ENCODE results near the gene ALDH1B1. TPM values are rescaled to one million over a fixed set of nuclear protein-coding genes. Genes with fewer than 3 reads are reported as not detected.

Gene ALDH1B1
- total RNA-seq, 4 donors from 2014 or later = 7.9 to 15.3 (median 11.0) TPM

GRCh38 chr9:38422555-38423260, 30.2 kb downstream of the ALDH1B1 start:
- TF ChIP-seq CTCF (IDR thresholded peaks at IDR 0.05) (no peak), POLR2A (IDR thresholded peaks at IDR 0.05) (no peak), EP300 (IDR thresholded peaks at IDR 0.05) (no peak)
- no peak for DNase-seq (ENCODE audit: low spot score in 2 of 2)
- peaks cover 0 to 53% of the 10 kb centered on the region in 2 donors for H3K27me3 ChIP-seq
- H3K4me3 ChIP-seq = no peak overlapping the region
- H3K27ac ChIP-seq = no peak overlapping the region
- H3K9me3 ChIP-seq = no peaks in the 10 kb centered on the region
- peaks cover 0 to 4% (median 0%) of the 10 kb centered on the region in 4 donors for H3K4me1 ChIP-seq
- no peaks in the 10 kb centered on the region for H3K36me3 ChIP-seq
- WGBS, 2 donors = 63 to 76% methylated on average over 7 of the region's 7 CpGs

GRCh38 chr9:38423273-38423972, 30.9 kb downstream of the ALDH1B1 start:
- no peaks in the 10 kb centered on the region for H3K9me3 ChIP-seq
- no peak overlapping the region for H3K27ac ChIP-seq
- H3K4me3 ChIP-seq = peak overlapping the region in 1 of 4 donors; percentile 48

GRCh38 chr9:38423973-38424843, 31.7 kb downstream of the ALDH1B1 start, which contains the start of gene IGFBPL1:
Gene IGFBPL1 (minus strand): TSS chr9:38424454. CDS start chr9:38424424, 30 bp downstream.
- peaks cover 0 to 4% (median 0%) of the 10 kb centered on the region in 4 donors for H3K4me1 ChIP-seq
- no peaks in the 10 kb centered on the region for H3K9me3 ChIP-seq
- H3K27me3 ChIP-seq = peaks cover 0 to 43% of the 10 kb centered on the region in 2 donors
- peak within 1 kb of the TSS in 2 of 4 donors; percentile 9 to 48 for H3K4me3 ChIP-seq
- no peak within 1 kb of the TSS for H3K27ac ChIP-seq
- 2 to 4% methylated on average over 59 to 103 of the region's 115 CpGs for WGBS, 2 donors
- no peaks in the 10 kb centered on the region for H3K36me3 ChIP-seq
- DNase-seq (ENCODE audit: low spot score in 2 of 2) = no peak
- no peak for TF ChIP-seq EP300 (IDR thresholded peaks at IDR 0.05)
- no peak for TF ChIP-seq CTCF (IDR thresholded peaks at IDR 0.05)
- TF ChIP-seq POLR2A (IDR thresholded peaks at IDR 0.05) = no peak

More at GRCh38 chr9:38423273-38423972, 30.9 kb downstream of the ALDH1B1 start:
- Histone ChIP-seq H3K27me3 (peaks cover 0 to 47% of the 10 kb centered on the region in 2 donors), H3K36me3 (no peaks in the 10 kb centered on the region), H3K4me1 (peaks cover 0 to 4% (median 0%) of the 10 kb centered on the region in 4 donors)
- TF ChIP-seq POLR2A (IDR thresholded peaks at IDR 0.05) (no peak), EP300 (IDR thresholded peaks at IDR 0.05) (no peak), CTCF (IDR thresholded peaks at IDR 0.05) (no peak)
- 44 to 49% methylated on average over 11 to 13 of the region's 15 CpGs for WGBS, 2 donors
- DNase-seq (ENCODE audit: low spot score in 2 of 2) = no peak

- H3K27me3 ChIP-seq = peaks cover 0 to 41% of the 10 kb centered on the region in 2 donors
- peaks cover 0 to 4% (median 0%) of the 10 kb centered on the region in 4 donors for H3K4me1 ChIP-seq
- no peaks in the 10 kb centered on the region for H3K36me3 ChIP-seq
- DNase-seq (ENCODE audit: low spot score in 2 of 2) = no peak
- H3K9me3 ChIP-seq = no peaks in the 10 kb centered on the region
- no peak overlapping the region for H3K4me3 ChIP-seq
- no peak overlapping the region for H3K27ac ChIP-seq
- 78 to 79% methylated on average over 4 of the region's 4 CpGs for WGBS, 2 donors
- no peak for TF ChIP-seq CTCF (IDR thresholded peaks at IDR 0.05)
- TF ChIP-seq POLR2A (IDR thresholded peaks at IDR 0.05) = no peak
These were observed 32.4 kb downstream of the ALDH1B1 start for GRCh38 chr9:38424918-38425317.

Data from tibial nerve (tissue), 4 donors.